Raji (cell line): ENCODE results near the gene ARHGEF16.

Experiments
- POLR2A ChIP-seq: IDR thresholded peaks from 2 replicates; pipeline ENCODE4 v1.6.1; 2011; ENCODE audit warnings: low read depth, low read length, control low read depth; ENCODE audit not compliant: insufficient read depth

Gene ARHGEF16

DNA sequence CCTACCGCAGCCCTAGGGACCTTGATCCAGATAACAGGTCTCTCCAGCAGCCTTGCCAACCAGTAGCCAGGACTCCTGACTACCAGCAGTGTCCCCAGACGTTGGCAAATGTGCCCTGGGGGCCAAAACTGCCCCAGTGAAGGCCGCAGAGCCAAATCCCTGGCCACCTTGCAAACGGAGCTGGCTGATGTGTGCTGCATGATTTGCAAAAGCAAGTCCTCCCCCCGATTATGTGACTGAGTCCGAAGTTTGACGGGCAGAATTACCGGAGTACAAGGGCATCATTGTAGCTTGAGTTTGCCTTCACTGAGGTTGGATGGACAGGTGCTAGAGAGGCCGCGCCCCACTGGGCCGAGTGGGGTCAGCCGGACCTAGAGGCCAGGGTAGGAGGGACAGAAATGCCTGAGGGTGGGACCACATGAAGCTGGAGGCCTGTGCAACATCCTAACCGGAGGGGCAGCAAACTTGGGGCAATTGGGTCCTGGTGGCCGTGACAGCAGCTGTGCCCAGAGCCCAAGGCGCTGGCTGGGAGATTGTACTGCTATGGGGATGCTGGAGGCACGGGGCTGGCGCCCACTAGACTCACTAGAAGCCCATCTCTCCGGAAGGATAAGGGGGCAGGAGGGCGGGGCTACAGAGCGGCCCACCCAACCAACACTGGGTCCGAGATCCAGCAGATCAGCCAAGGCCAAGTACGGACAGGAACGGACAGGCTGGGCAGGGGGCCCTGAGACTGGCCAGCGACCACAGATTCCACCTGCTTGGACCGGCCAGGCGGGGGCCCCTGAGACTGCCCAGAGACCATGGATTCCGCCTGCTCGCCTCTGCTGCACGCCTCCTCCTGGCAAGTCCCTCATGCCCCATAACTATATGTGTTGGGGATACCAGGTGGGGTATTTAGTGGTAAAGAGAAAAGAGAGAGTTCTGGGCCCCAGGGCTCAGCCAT is 2.8 kb downstream of the ARHGEF16 start:
- no peak for TF ChIP-seq POLR2A

DNA sequence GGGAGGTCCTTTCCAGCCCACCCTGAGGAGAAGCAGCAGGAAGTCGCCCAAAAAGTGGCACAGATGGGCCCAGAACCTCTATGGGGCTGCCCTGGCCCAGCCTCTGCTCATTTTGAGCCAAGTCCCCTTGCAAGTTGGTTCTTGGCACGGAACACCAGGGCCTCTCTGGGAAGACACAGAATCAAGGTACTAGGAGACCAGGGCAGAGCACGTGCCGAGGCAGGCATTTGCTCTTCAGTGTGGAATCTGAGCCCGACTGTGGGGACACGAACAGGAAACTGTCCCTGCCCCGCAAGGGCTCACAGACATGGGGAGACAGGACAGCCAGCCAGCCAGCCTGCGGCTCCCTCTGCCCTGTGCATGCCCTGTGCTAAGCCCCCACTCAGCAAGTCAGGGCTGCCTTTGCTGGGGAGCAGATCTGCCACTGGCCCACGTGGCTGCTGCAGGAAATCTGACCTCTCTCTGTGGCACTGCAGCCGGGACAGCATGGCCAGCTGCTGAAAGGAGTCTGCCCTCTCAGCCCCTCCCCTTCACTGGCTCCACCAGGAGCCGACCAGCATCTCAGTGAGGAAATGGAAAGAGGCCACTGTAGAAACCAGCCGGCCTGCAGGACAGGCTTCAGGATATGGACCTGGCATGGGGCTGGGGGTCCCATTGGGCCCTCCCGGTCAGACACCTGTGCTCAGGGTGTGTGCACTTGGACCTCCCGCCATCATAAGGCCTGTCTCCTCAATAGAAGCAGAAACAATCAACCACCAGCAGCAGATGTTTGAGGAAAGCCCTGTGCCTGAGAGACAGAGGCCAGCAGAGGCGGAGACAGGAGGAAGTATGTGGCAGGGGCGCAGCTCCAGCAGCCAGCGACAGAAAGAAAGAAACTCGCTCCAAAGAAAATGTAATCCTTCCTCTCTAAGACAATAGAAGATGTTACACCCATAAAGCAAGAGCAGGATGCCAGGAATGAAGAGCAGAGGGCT is 3.7 kb downstream of the ARHGEF16 start:
- no peak for TF ChIP-seq POLR2A

DNA sequence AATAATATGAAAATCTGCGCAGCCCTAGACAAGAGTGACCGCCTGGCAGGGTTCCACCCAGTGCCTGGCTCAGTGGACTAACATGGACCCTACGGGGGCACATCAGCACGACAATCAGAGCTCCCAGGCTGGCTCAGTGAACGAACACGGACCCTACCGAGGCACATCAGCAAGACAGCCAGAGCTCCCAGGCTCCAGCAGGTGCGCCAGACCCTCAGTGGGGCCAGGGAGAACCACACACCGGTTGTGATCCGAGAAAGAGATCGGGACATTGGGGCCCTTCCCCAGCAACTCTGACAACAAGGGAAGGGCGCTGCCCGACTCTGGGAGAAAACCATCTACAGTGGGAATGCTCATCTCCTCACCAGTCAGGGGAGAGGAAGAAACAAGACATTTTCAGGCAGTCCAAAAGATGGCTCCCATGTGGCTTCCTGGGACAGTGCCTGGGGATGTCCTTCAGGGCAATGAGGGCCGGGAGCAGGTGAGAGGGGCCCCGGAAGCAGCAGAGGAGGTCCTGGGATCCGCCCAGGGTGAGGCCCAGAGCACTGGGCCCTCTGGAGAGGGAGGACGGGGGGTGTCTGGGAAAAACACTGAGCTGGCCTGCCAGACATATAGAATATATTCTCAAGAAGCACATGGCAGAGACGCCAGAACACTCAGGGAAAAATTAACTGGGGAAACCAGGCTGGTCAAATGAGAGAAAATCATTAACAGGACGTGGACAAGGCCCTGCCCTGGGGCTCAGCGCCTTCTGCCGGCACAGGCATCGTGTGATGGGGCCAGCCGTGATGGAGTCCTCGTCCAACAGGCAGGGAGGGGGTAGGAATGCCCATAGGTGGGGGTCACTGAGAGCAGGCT is 4.8 kb downstream of the ARHGEF16 start:
- no peak for TF ChIP-seq POLR2A

DNA sequence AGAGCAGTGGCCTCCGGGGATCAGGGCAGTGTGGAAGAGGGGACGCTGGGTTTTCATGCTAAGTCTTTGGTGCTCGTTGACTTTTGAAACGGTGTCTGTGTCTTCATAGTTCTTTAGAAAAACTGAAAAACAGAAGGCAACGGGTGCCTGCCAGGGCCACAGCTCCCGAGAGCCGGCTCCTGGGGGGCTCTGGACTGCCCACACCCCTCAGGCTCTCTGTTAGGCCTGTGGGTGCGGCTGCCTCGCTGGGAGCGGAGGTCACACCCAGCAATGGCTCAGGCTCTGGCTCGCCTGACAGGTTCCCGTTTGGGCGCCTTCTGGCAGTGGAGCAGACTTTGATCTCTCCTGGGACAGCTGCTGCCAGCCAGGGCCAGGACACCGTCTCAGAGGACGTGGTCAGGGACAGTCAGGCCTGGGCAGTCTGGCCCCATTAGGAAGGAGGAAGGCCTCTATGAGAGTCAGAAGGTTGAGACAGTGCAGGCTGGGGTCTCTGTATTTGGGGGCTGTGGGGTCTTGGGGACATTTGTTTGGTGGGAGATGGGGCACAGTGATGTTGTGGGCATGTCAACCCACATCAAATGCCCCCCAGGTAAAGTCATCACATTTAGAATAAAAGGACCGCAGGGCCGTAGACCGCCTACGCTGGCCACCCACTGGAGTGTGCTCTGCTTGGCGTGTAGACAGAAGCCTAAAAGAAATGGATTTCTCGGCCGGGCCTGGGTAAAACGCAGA is 5.6 kb downstream of the ARHGEF16 start:
- TF ChIP-seq POLR2A, result no peak

DNA sequence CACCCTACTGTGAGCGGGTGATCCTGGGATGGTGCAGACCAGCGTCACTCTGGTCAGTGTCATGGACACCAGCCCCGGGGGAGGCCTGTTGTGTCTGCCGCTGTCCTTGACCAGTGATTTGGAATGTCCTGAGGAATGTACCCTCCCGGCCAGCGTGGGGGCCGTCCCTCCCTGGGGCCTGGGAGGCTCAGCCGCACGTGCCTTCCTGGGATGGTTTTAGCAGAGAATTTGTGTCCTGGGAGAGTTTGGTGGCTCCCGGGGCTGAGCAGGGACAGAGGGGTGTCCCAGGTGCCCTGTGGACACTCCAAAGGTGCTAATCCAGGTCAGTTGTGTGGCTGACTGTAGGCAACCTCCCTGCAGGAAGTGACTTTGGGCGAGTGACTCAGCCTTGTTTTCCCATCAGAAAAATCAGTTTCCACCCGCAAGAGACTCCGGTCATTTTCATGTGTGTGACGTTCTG is 6.2 kb downstream of the ARHGEF16 start:
- TF ChIP-seq POLR2A, result no peak

DNA sequence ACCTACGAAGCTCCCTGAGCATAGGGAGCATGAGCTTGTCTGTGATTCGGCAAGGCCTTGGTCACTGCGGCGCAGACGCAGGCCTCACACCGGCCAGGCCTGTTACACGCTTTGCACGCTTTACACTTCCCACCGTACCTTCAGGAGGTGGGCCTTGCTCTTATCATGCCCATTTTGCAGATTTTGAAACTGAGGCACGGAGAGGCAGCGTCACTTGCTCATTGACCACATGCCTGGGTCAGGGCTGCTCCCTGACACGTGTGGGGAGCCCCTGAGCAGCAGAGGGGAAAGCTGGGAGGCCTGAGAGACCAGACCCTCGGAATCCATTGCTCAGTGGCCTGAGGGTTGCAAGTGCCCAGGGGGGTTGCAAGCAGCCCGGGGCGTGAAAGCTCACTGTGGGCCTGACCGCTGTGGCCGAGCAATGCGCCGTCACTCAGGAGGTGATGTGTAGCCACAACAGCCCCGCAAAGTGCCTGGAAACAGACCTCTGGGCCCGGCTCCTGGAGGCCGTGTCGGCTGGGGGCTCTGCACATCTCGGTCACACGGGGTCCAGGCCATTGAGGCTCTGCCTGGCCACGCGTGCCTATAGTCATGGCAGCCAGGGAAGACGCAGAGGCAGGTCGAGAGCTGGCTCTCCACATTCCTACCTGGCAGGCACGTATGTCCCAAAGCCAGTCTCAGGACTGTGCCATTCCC is 6.9 kb downstream of the ARHGEF16 start:
- no peak for TF ChIP-seq POLR2A

DNA sequence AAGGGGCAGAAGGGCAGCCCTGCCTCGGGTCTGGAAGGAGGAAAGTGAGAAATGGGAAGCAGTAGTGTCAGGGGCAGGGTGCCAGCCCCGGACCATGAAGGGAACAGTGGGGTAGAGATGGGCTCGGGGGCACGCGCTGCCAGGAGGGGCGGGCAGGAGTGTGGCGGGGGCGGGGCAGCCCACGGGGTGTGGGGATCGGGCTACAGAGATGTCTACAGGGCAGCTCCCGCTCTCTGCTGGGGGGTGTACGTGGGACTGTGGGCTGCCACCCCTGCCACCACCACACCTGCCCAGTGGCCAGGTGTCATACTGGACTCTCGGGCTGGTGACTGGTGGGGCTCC is 7.4 kb downstream of the ARHGEF16 start:
- no peak for TF ChIP-seq POLR2A

DNA sequence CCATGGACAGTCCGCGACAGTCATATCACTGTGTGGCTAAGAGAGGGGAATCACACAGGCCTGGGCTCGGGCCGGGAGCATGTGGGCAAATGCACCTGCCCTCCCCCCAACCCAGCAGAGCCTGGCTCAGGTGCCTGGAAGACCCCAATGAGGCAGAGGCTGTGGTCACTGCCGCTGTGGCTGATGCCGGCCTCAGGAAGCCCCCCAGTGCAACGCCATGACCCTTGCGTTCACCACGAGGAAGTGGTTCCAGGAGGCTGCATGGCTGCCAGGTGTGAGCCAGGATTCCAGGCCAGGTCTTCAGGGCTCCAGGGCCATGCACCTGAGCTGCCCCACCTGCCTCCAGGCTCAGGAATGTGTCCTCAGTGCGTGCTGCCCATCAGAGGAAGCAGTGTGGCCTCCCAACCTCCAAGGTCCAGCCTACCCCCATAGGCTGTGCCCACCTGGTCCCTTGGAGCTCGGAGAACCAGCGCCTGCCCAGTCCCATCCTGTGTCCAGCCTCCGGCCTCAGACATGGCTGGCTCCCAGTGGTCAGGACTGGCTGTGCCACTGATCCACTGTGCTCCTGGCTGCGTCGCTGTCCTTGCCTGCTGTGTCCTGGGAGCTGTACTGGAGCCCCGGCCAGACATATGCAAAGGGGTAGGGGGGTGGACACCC is 8.0 kb downstream of the ARHGEF16 start:
- no peak for TF ChIP-seq POLR2A

DNA sequence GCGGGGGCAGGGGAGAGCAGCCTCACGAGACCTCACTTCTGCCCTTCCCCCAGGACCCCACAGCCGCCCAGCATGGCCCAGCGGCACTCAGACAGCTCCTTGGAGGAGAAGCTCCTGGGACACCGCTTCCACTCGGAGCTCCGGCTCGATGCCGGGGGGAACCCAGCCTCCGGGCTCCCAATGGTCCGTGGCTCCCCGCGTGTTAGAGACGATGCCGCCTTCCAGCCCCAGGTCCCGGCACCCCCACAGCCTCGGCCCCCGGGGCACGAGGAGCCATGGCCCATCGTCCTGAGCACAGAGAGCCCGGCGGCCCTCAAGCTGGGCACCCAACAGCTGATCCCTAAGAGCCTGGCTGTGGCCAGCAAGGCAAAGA is 8.5 kb downstream of the ARHGEF16 start:
- TF ChIP-seq POLR2A, result no peak

DNA sequence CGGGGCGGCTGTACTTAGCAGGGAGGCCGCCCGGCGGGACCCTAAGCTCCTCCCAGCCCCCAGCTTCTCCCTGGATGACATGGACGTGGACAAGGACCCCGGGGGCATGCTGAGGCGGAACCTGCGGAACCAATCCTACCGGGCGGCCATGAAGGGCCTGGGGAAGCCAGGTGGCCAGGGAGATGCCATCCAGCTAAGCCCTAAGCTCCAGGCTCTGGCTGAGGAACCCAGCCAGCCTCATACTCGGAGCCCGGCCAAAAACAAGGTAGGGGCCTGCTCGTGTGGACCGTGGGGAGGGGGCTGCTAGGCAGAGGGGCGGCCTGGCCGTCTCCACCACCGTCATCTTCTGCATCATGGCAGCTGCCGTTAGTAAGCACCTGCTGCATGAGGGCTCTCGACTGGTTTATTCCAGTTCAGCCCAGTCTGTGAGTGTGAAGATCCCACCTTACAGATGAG is 9.0 kb downstream of the ARHGEF16 start:
- no peak for TF ChIP-seq POLR2A

DNA sequence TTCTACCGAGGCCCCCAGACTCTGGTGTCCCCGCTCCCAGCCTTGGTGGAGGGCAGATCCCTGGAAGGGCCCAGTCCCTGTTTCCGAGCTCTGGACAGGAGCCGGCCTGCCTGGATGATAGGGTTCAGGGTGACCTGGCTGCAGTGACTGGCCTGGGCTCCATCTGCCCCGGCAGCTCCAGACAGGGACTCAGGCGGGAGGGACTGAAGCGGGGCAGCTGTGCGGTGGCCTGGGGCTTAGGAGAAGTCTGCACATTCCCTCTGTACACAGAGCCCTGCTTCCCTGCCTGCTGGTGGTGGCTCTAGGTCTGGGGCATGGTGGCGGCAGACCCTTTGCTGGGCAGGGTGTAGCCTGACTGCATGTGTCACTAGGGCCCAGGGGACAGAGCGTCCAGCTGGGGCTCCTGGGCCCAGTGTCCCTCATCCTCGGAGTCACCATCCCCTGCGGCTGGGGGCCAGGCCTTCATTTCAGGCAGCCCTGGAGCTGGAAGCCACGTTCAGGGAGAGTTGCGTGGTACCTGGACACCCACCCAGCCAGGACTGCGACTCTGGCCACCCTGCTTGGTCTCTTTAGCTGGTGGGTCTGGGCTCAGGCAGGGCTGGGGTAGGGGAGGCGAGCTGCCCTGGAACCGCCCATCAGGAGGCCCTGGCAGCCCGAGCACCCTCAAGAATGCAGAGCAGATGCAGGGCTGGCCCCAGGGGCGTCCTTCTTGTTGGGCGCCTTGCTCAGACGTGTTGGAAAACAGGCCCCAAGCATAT is 9.6 kb downstream of the ARHGEF16 start:
- no peak for TF ChIP-seq POLR2A

DNA sequence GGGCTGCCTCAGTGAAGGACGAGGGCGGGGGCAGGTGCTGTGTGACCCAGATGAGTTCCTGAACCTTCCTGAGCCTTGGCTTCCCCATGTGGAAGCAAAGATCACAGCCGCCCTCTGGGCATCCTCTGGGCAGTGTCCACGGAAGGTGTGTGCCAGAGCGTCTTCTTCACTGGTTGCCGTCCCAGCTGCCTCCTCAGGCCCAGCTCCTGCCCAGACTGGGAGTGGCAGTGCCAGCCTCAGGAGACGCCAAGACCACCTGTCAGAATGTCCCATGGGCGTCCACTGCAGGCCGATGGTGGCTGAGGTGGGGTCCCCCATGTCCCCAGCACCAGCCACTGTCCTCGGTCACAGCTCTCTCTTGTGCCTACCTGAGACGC is 10.2 kb downstream of the ARHGEF16 start:
- TF ChIP-seq POLR2A, result no peak
